Measurements from ENCODE around the gene EBI3. TPM values are rescaled to one million over a fixed set of nuclear protein-coding genes. Genes with fewer than 3 reads are reported as not detected.
"Not testable (repeated sequence)": the region's sequence is repeated elsewhere in the genome, so short reads cannot be mapped to it uniquely, and the experiment has no call there.

Gene EBI3
- polyA plus RNA-seq, 5 donors, result 0.40 to 1.3 (median 0.87) TPM

- DNase-seq, result no peak
These were observed 5.0 kb downstream of the EBI3 start for GRCh38 chr19:4234142-4234861.

- no peak for DNase-seq
These were observed 5.5 kb downstream of the EBI3 start for GRCh38 chr19:4234862-4235201.

DNA sequence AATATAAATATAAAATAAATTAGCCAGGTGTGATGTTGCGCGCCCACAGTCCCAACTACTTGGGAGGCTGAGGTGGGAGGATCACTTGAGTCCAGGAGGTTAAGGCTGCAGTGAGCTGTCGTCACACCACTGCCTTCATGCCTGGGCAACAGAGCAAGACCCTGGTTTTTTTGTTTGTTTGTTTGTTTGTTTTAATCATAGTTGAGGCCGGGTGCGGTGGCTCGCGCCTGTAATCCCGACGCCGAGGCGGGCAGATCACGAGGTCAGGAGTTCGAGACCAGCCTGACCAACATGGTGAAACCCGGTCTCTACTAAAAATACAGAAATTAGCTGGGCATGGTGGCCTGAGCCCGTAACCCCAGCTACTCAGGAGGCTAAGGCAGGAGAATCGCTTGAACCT lies 8.2 kb downstream of the EBI3 start:
- not testable (repeated sequence) for DNase-seq

GRCh38 chr19:4238831-4239230 lies 9.5 kb downstream of the EBI3 start:
- no peak for DNase-seq

DNA sequence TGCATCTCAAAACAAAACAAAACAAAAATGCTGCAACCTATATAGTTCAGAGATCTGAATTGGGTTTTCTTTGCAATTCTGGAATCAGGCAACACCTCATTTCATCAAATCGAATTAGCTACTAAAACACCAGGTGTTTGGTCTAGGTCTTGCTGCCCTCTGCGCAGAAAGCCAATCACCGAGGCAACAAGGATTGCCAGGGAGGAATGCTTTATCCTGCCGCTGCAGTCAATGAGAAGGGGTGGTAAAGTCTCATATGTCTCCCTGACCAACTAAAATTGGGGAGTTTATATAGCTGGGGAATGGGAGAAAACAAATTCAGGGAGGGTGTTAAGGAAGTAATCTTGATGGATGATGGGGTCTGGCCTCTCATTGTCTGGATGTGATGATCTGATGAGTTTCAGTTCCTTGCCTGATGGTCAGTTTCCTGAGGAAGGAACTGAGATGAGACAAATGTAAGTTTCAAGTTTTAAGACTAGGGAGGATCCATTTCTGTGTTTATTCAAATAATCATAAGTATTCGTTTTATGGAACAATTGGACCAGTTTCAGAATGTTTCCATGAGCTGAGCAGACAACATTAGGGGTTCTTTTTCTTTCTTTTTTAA lies 12.6 kb downstream of the EBI3 start:
- DNase-seq, result no peak

DNA sequence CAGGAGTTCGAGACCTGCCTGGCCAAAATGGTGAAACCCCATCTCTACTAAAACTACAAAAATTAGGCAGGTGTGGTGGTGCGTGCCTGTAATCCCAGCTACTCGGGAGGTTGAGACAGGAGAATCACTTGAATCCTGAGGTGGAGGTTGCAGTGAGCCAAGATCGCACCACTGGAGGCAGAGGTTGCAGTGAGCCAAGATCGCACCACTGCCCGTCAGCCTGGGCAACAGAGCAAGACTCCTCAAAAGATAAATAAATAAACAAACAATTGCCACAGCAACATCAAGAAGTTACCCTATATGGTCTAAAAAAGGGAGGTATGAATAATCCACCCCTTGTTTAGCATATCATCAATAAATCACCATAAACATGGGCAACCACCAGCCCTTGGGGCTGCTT lies 16.6 kb downstream of the EBI3 start:
- not testable (repeated sequence) for DNase-seq

GRCh38 chr19:4246767-4247593 lies 17.7 kb downstream of the EBI3 start, which contains the start of gene YJU2:
TSS of gene YJU2 (plus strand) at chr19:4247080. CDS start at chr19:4247147, 67 bp downstream.
- peak; percentile 98 for DNase-seq

DNA sequence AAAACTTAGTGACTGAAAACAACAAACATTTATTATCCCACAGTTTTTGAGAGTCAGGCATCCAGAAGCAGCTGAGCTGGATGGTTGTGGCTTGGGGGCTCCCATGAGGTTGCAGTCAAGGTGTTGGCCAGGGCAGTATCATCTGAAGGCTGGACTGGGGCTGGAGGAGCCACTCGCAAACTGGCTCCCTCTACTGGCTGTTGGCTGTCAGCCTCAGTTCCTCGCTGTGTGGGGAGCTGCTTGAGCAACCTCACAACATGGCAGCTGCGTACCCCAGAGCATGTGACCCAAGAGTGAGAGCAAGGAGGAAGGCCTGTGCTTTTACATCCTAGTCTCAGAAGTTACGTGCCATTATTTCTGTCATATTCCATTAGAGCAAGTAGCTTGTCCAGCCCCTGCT lies 27.2 kb downstream of the EBI3 start:
- DNase-seq, result no peak

DNA sequence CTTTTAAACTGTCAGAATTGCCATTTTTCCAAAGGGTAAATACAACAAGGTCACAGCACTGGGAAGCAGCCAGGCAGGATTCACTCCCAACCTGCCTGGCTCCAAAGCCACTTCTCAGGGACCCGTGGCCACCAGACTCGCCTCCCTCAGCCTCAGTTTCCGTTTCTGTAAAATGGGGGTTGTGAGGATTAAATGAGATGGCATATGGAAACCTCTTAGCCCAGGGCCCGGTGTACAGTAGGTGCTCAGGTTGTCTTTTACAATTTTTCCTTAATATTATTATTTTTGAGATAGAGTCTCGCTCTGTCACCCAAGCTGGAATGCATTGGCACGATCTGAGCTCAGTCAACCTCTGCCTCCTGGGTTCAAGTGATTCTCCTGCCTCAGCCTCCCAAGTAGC lies 27.7 kb downstream of the EBI3 start:
- DNase-seq, result no peak

GRCh38 chr19:4258181-4258580 lies 28.9 kb downstream of the EBI3 start:
- DNase-seq, result no peak

DNA sequence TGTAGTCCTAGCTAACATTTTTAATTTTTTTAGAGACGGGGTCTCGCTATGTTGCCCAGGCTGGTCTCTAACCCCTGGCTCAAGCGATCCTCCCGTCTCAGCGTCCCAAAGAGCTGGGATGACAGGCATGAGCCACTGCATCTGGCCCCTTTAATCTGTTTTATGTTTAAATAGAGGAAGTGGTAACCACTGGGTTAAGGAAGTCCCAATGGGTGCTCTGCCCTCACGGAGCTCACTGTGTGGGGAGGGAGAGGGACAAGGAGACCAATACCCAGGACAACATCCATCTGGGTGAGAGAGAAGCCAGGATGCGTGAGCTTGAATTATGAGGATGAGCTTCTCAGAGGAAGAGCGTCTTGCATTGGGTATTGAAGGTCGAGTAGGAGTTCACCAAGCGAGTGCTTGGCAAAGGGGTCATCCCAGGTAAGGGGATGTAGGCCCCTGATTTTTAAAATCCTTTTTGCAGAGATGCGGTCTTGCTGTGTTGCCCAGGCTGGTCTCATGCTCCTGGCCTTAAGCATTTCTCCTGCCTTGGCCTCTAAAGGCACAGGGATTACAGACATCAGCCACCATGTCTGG lies 31.4 kb downstream of the EBI3 start:
- no peak for DNase-seq

- DNase-seq, result no peak
These were observed 35.5 kb downstream of the EBI3 start for GRCh38 chr19:4264812-4265211.

DNA sequence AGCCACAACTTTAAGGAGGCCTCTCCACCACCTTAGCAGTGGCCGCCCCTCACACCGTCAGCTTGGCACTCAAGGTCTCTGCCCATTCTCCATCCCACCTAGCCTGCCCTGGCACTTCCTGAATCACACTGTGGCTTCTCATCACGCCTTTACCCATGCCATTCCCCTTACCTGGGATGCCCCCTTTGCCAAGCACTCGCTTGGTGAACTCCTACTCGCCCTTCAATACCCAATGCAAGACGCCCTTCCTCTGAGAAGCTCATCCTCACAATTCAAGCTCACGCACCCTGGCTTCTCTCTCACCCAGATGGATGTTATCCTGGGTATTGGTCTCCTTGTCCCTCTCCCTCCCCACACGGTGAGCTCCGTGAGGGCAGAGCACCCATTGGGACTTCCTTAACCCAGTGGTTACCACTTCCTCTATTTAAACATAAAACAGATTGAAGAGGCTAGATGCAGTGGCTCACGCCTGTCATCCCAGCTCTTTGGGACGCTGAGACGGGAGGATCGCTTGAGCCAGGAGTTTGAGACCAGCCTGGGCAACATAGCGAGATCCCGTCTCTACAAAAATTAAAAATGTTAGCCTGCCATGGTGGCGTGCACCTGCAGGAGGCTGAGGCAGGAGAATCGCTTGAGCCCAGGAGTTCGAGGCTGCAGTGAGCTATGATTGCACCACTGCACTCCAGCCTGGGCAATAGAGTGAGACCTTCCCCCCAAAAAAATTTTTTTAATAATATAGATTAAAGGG lies 37.1 kb downstream of the EBI3 start:
- DNase-seq, result no peak

GRCh38 chr19:4267101-4267900 lies 38.0 kb downstream of the EBI3 start:
- DNase-seq, result no peak

- no peak for DNase-seq
These were observed 38.8 kb downstream of the EBI3 start for GRCh38 chr19:4267901-4268815.

GRCh38 chr19:4268816-4269430 lies 39.6 kb downstream of the EBI3 start:
- no peak for DNase-seq

- DNase-seq, result no peak
These were observed 43.6 kb downstream of the EBI3 start for GRCh38 chr19:4272894-4273293.

DNA sequence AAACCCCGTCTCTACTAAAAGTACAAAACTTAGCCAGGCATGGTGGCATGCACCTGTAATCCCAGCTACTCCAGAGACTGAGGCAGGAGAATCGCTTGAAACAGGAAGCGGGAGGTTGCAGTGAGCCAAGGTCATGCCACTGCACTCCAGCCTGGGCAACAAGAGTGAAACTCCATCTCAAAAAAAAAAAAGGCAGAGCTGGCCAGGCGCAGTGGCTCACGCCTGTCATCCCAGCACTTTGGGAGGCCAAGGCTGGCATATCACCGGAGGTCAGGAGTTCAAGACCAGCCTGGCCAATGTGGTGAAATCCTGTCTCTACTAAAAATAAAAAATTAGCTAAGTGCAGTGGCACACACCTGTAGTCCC lies 45.0 kb downstream of the EBI3 start:
- DNase-seq, result not testable (repeated sequence)

DNA sequence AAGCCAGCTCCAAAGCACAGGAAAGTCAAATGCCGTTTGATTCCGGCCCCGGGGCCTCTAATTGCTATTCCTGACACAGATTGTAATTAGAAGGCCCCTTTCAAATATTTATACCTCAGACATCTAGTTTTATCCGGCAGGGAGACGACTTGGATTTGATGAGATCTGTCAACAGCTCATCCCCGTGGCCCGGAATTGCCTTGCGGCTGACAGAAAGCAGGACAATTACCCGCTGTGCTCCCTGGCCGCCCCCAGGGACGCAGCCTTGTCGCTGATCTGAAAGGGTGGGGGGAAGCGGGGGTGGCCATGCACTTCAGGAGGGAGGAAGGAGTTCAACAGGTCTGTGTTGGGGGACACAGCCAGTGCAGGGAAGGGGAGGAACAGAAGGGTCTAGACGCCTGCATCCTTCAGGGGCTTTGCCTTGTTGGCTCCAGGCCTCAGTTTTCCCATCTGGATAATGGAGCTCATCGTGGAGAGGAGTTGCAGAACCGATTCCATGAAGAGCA lies 47.9 kb downstream of the EBI3 start:
- no peak for DNase-seq

All from right lung (tissue), 5 donors.